Measurements from ENCODE around the gene MKRN1.
A peak's percentile ranks its signal among the peaks of the same experiment; 100 is the strongest.
"Not testable (repeated sequence)": the region's sequence is repeated elsewhere in the genome, so short reads cannot be mapped to it uniquely, and the experiment has no call there.

Gene MKRN1

GRCh38 chr7:140479062-140479738 lies at the start of gene MKRN1:
MKRN1 (minus strand) TSS chr7:140479505; CDS start chr7:140479344, 161 bp downstream.
- peak; percentile 90 for DNase-seq

GRCh38 chr7:140526787-140527664 lies 47.7 kb upstream of the MKRN1 start:
- DNase-seq: no peak

GRCh38 chr7:140526214-140526613 lies 46.9 kb upstream of the MKRN1 start:
- DNase-seq: no peak

- peak; percentile 54 for DNase-seq
These were observed 46.4 kb upstream of the MKRN1 start for GRCh38 chr7:140525743-140526142.

- DNase-seq: no peak
These were observed 42.1 kb upstream of the MKRN1 start for GRCh38 chr7:140521421-140521820.

- DNase-seq: no peak
These were observed 39.7 kb upstream of the MKRN1 start for GRCh38 chr7:140519007-140519399.

- DNase-seq: no peak
These were observed 39.2 kb upstream of the MKRN1 start for GRCh38 chr7:140518370-140519006.

GRCh38 chr7:140517546-140518369 lies 38.5 kb upstream of the MKRN1 start:
- DNase-seq: peak; percentile 92

GRCh38 chr7:140512317-140513000 lies 33.2 kb upstream of the MKRN1 start:
- peak; percentile 57 for DNase-seq

- no peak for DNase-seq
These were observed 30.5 kb upstream of the MKRN1 start for GRCh38 chr7:140509789-140510188.

GRCh38 chr7:140507556-140507955 lies 28.3 kb upstream of the MKRN1 start:
- not testable (repeated sequence) for DNase-seq

GRCh38 chr7:140506788-140507464 lies 27.6 kb upstream of the MKRN1 start:
- DNase-seq: no peak

- no peak for DNase-seq
These were observed 22.7 kb upstream of the MKRN1 start for GRCh38 chr7:140501966-140502365.

GRCh38 chr7:140497807-140498206 lies 18.5 kb upstream of the MKRN1 start:
- DNase-seq: not testable (repeated sequence)

- no peak for DNase-seq
These were observed 18.0 kb upstream of the MKRN1 start for GRCh38 chr7:140497241-140497769.

GRCh38 chr7:140495514-140496097 lies 16.3 kb upstream of the MKRN1 start:
- no peak for DNase-seq

- no peak for DNase-seq
These were observed 15.6 kb upstream of the MKRN1 start for GRCh38 chr7:140494867-140495266.

- DNase-seq: no peak
These were observed 9.7 kb upstream of the MKRN1 start for GRCh38 chr7:140489026-140489359.

- DNase-seq: no peak
These were observed 6.4 kb upstream of the MKRN1 start for GRCh38 chr7:140485500-140486265.

GRCh38 chr7:140484951-140485499 lies 5.7 kb upstream of the MKRN1 start:
- DNase-seq: no peak
